ENCODE measurements around the gene UBL4A. TPM values are rescaled to one million over a fixed set of nuclear protein-coding genes. Genes with fewer than 3 reads are reported as not detected.

Gene UBL4A
- total RNA-seq, 1 experiment from 2014 or later, result 41.3 TPM

GRCh38 chrX:154470914-154471568, 15.4 kb downstream of the UBL4A start:
- H3K4me1 Mint-ChIP-seq (ENCODE audit: low read depth, unreplicated experiment), result no peaks in the 10 kb centered on the region
- H3K9me3 Mint-ChIP-seq (ENCODE audit: low read depth, unreplicated experiment), result no peaks in the 10 kb centered on the region
- CTCF ChIA-PET, result interaction anchor here (0.6 kb wide), 1 partner anchor 599 kb away, joined by 3 read pairs; no protein-coding TSS in a partner anchor
- no peak for TF ChIP-seq CTCF (IDR thresholded peaks at IDR 0.05; ENCODE audit: unreplicated experiment)
- no peak overlapping the region for H3K4me3 Mint-ChIP-seq (ENCODE audit: low read depth, unreplicated experiment)
- H3K27me3 Mint-ChIP-seq (ENCODE audit: unreplicated experiment), result no peaks in the 10 kb centered on the region
- DNase-seq, result no peak
- no peak overlapping the region for H3K27ac Mint-ChIP-seq (ENCODE audit: unreplicated experiment)
- H3K36me3 Mint-ChIP-seq (ENCODE audit: insufficient read depth, unreplicated experiment), result peaks cover 34% of the 10 kb centered on the region
- intact Hi-C loops (cut with micrococcal nuclease; ENCODE audit: unreplicated experiment), result no loop called here
- BruUV-seq (replicated peaks), result no TSS peak

GRCh38 chrX:154470434-154470833, 16.0 kb downstream of the UBL4A start:
- no peaks in the 10 kb centered on the region for H3K9me3 Mint-ChIP-seq (ENCODE audit: low read depth, unreplicated experiment)
- H3K4me3 Mint-ChIP-seq (ENCODE audit: low read depth, unreplicated experiment), result no peak overlapping the region
- H3K27me3 Mint-ChIP-seq (ENCODE audit: unreplicated experiment), result no peaks in the 10 kb centered on the region
- peaks cover 38% of the 10 kb centered on the region for H3K36me3 Mint-ChIP-seq (ENCODE audit: insufficient read depth, unreplicated experiment)
- intact Hi-C loops (cut with micrococcal nuclease; ENCODE audit: unreplicated experiment), result no loop called here
- TF ChIP-seq CTCF (IDR thresholded peaks at IDR 0.05; ENCODE audit: unreplicated experiment), result no peak
- no peak overlapping the region for H3K27ac Mint-ChIP-seq (ENCODE audit: unreplicated experiment)
- CTCF ChIA-PET, result no interaction called here
- no peaks in the 10 kb centered on the region for H3K4me1 Mint-ChIP-seq (ENCODE audit: low read depth, unreplicated experiment)
- no TSS peak for BruUV-seq (replicated peaks)
- no peak for DNase-seq

- peaks cover 34% of the 10 kb centered on the region for H3K36me3 Mint-ChIP-seq (ENCODE audit: insufficient read depth, unreplicated experiment)
- DNase-seq, result no peak
Observed at GRCh38 chrX:154469880-154470279, 16.5 kb downstream of the UBL4A start.

GRCh38 chrX:154469114-154469513, 17.3 kb downstream of the UBL4A start:
- TSS peak; percentile 7 for BruUV-seq (replicated peaks)
- no peak for DNase-seq

More at GRCh38 chrX:154469880-154470279, 16.5 kb downstream of the UBL4A start:
- CTCF ChIA-PET, result no interaction called here
- no TSS peak for BruUV-seq (replicated peaks)
- Mint-ChIP-seq H3K9me3 (ENCODE audit: low read depth, unreplicated experiment) (no peaks in the 10 kb centered on the region), H3K4me3 (ENCODE audit: low read depth, unreplicated experiment) (no peak overlapping the region), H3K27ac (ENCODE audit: unreplicated experiment) (no peak overlapping the region), H3K4me1 (ENCODE audit: low read depth, unreplicated experiment) (no peaks in the 10 kb centered on the region), H3K27me3 (ENCODE audit: unreplicated experiment) (no peaks in the 10 kb centered on the region)
- intact Hi-C loops (cut with micrococcal nuclease; ENCODE audit: unreplicated experiment), result no loop called here
- TF ChIP-seq CTCF (IDR thresholded peaks at IDR 0.05; ENCODE audit: unreplicated experiment), result no peak

More at GRCh38 chrX:154469114-154469513, 17.3 kb downstream of the UBL4A start:
- H3K9me3 Mint-ChIP-seq (ENCODE audit: low read depth, unreplicated experiment), result no peaks in the 10 kb centered on the region
- H3K36me3 Mint-ChIP-seq (ENCODE audit: insufficient read depth, unreplicated experiment), result peaks cover 36% of the 10 kb centered on the region
- H3K27ac Mint-ChIP-seq (ENCODE audit: unreplicated experiment), result no peak overlapping the region
- intact Hi-C loops (cut with micrococcal nuclease; ENCODE audit: unreplicated experiment), result no loop called here
- TF ChIP-seq CTCF (IDR thresholded peaks at IDR 0.05; ENCODE audit: unreplicated experiment), result no peak
- H3K27me3 Mint-ChIP-seq (ENCODE audit: unreplicated experiment), result no peaks in the 10 kb centered on the region
- H3K4me3 Mint-ChIP-seq (ENCODE audit: low read depth, unreplicated experiment), result no peak overlapping the region
- CTCF ChIA-PET, result no interaction called here
- H3K4me1 Mint-ChIP-seq (ENCODE audit: low read depth, unreplicated experiment), result no peaks in the 10 kb centered on the region

All from Calu3 (cell line).